ENCODE measurements around the gene HLA-DOB.

DNA sequence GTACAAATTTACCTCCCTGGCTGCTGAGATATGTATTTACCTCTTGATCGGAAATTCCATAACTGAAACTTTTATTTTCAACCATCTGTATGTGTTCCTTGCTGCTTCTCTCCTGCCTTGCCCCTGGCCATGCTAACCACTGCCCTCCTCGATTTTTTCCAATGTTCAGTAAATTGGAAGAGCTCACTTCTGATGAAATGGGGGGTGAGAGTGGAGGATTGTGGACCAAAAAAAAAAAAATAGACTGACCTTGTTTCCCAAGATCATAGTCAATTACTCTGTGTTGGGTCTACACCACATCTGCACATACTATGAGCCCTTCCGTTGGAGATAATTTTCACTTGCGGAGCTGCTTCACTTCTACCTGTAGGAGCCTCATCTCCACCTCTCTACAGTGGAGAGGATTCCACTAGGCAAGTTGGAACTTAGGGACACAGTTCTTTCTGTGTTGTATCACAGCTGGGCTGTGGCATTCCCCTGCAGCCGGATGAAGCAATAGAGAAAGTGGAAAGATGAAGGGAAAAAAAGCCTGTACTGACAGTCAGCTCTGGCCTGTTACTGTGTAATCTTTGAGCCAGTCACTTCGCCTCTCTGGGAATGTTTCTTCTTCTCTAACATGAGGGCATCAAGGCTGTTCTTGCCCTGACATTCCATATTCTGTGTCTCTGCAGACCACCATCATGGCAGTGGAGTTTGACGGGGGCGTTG lies 38.8 kb upstream of the HLA-DOB start:
- no peak for TF ChIP-seq EZH2 (IDR thresholded peaks at IDR 0.05; ENCODE audit: borderline replicate concordance, insufficient read depth, low read length, poor library complexity, severe bottlenecking)
- TF ChIP-seq, protein P1, sequence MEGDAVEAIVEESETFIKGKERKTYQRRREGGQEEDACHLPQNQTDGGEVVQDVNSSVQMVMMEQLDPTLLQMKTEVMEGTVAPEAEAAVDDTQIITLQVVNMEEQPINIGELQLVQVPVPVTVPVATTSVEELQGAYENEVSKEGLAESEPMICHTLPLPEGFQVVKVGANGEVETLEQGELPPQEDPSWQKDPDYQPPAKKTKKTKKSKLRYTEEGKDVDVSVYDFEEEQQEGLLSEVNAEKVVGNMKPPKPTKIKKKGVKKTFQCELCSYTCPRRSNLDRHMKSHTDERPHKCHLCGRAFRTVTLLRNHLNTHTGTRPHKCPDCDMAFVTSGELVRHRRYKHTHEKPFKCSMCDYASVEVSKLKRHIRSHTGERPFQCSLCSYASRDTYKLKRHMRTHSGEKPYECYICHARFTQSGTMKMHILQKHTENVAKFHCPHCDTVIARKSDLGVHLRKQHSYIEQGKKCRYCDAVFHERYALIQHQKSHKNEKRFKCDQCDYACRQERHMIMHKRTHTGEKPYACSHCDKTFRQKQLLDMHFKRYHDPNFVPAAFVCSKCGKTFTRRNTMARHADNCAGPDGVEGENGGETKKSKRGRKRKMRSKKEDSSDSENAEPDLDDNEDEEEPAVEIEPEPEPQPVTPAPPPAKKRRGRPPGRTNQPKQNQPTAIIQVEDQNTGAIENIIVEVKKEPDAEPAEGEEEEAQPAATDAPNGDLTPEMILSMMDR (IDR thresholded peaks at IDR 0.05; ENCODE audit: poor library complexity, severe bottlenecking): no peak
- TF ChIP-seq POLR2AphosphoS5 (IDR thresholded peaks at IDR 0.05): no peak
- no peak for TF ChIP-seq SMC3 (conservative IDR thresholded peaks at IDR 0.05; ENCODE audit: poor library complexity)
- no peak for TF ChIP-seq TAF1 (IDR thresholded peaks at IDR 0.05; ENCODE audit: low read depth)
- no peak for TF ChIP-seq RAD21 (conservative IDR thresholded peaks at IDR 0.05)
- TF ChIP-seq MXI1 (conservative IDR thresholded peaks at IDR 0.05; ENCODE audit: poor library complexity, severe bottlenecking): no peak

All from neural cell (in vitro differentiated cells).